OCI-LY7 (cell line): Measurements from ENCODE around the gene HCN3. TPM values are rescaled to one million over a fixed set of nuclear protein-coding genes. Genes with fewer than 3 reads are reported as not detected.

Experiments
- BruUV-seq: library from RNA; stranded (reverse); fragments of 400-500 nt; replicated peaks from 2 replicates; lab custom pipeline; 2021; lab: Mats Ljungman, UMichigan
- CTCF ChIA-PET: fragments of 300-600 bp; sonication (Branson Sonifier 250); formaldehyde crosslinking; loops from one replicate; lab custom pipeline; 2022; ENCODE audit warnings: antibody characterized with exemption; ENCODE audit not compliant: unreplicated experiment; lab: Charles Lee
- POLR2A ChIA-PET: fragments of 300-600 bp; sonication (Branson Sonifier 250); formaldehyde crosslinking; loops from one replicate; lab custom pipeline; 2022; ENCODE audit warnings: antibody characterized with exemption; lab: Charles Lee
- DNase-seq: peaks from one replicate; pipeline ENCODE4 v3.0.0-alpha.2; 2015; ENCODE audit warnings: low spot score
- H2AFZ ChIP-seq: fragments of 200-600 bp; sonication (generic), shearing (Covaris generic); 2 replicates; pipeline ENCODE4 v1.6.1; 2014; ENCODE audit warnings: mild to moderate bottlenecking, antibody characterized with exemption, low read length, moderate library complexity
- H3K27ac ChIP-seq: fragments of 200-600 bp; sonication (generic); 2 replicates; pipeline ENCODE4 v1.5.1; 2014; ENCODE audit warnings: mixed run types, low read depth, mild to moderate bottlenecking, moderate library complexity, low read length, inconsistent platforms; ENCODE audit not compliant: poor library complexity, severe bottlenecking
- H3K36me3 ChIP-seq: fragments of 200-600 bp; sonication (generic); 2 replicates; pipeline ENCODE4 v1.6.1; 2014; ENCODE audit warnings: mild to moderate bottlenecking, antibody characterized with exemption, low read length, moderate library complexity, mixed read lengths; ENCODE audit not compliant: insufficient read depth
- H3K4me1 ChIP-seq: fragments of 200-600 bp; sonication (generic); 2 replicates; pipeline ENCODE4 v1.5.1; 2014; ENCODE audit warnings: mild to moderate bottlenecking, low read length; ENCODE audit not compliant: insufficient read depth, poor library complexity, severe bottlenecking
- H3K4me2 ChIP-seq: fragments of 200-600 bp; sonication (generic); 2 replicates; pipeline ENCODE4 v1.6.1; 2014; ENCODE audit warnings: mild to moderate bottlenecking, low read length
- H3K4me3 ChIP-seq: fragments of 200-600 bp; sonication (generic); 2 replicates; pipeline ENCODE4 v1.5.1; 2014; ENCODE audit warnings: mild to moderate bottlenecking, low read depth, low read length; ENCODE audit not compliant: poor library complexity, severe bottlenecking
- H3K79me2 ChIP-seq: fragments of 200-600 bp; sonication (generic); 2 replicates; pipeline ENCODE4 v1.6.1; 2016; ENCODE audit warnings: low read depth, mild to moderate bottlenecking, low read length, moderate library complexity, mixed read lengths; ENCODE audit not compliant: insufficient read depth
- H3K9me2 ChIP-seq: fragments of 200-600 bp; sonication (generic); 2 replicates; pipeline ENCODE4 v1.6.1; 2016; ENCODE audit warnings: mild to moderate bottlenecking, low read length, mixed read lengths; ENCODE audit not compliant: insufficient read depth
- H3K9me3 ChIP-seq: fragments of 200-600 bp; sonication (generic); 2 replicates; pipeline ENCODE4 v1.6.1; 2014; ENCODE audit warnings: mild to moderate bottlenecking, mixed run types, low read length, mixed read lengths
- H4K20me1 ChIP-seq: fragments of 200-600 bp; sonication (generic); 2 replicates; pipeline ENCODE4 v1.6.1; 2014; ENCODE audit warnings: mild to moderate bottlenecking, antibody characterized with exemption, low read length, moderate library complexity, mixed read lengths; ENCODE audit not compliant: insufficient read depth
- CTCF ChIP-seq: fragments of 200-600 bp; sonication (generic); conservative IDR thresholded peaks from 2 replicates; pipeline ENCODE4 v1.5.1; 2014; ENCODE audit warnings: mild to moderate bottlenecking, antibody characterized with exemption, low read length, moderate library complexity, mixed read lengths
- EZH2phosphoT487 ChIP-seq: fragments of 200-600 bp; sonication (generic); IDR thresholded peaks from 2 replicates; pipeline ENCODE4 v1.6.1; 2018; ENCODE audit warnings: low read depth, borderline replicate concordance, mild to moderate bottlenecking, mixed run types, antibody characterized with exemption, low read length, moderate library complexity, mixed read lengths
- intact Hi-C: fragments of 100-400 bp; cut with micrococcal nuclease; formaldehyde crosslinking; loops from one replicate; pipeline ENCODE4 v1.10.0; 2022; ENCODE audit not compliant: unreplicated experiment
- total RNA-seq, 2 experiments: library from RNA; depleted of rRNA in 1 of 2; stranded (reverse); fragments of >200 nt in 1 of 2; shearing (Covaris generic) in 1 of 2; gene quantifications; 2 replicates each; pipeline ENCODE4 v1.2.3, GENCODE V29; 2014 to 2022

Gene HCN3
- total RNA-seq, 2 experiments from 2014 or later, result 6.7 to 19.2 TPM

- no peaks in the 10 kb centered on the region for H3K9me2 ChIP-seq
- no peak overlapping the region for H3K27ac ChIP-seq
- H3K4me1 ChIP-seq, result peaks cover 35% of the 10 kb centered on the region
- CTCF ChIA-PET, result no interaction called here
- POLR2A ChIA-PET, result no interaction called here
- BruUV-seq, result TSS peak; percentile 57
- peak; percentile 7; the same call in 1 of the 2 replicates for TF ChIP-seq CTCF
- no peak for TF ChIP-seq EZH2phosphoT487
- no peak for DNase-seq
- peak overlapping the region; percentile 100 for H3K4me2 ChIP-seq
- H2AFZ ChIP-seq, result no peak overlapping the region
- H4K20me1 ChIP-seq, result no peaks in the 10 kb centered on the region
- peaks cover 4% of the 10 kb centered on the region; the same call in 1 of the 2 replicates for H3K36me3 ChIP-seq
- H3K9me3 ChIP-seq, result no peaks in the 10 kb centered on the region
- peak overlapping the region; percentile 82 for H3K4me3 ChIP-seq
- intact Hi-C loops, result loop anchor here (10.0 kb wide), 1 partner anchor 226 kb away; no protein-coding TSS in a partner anchor
- H3K79me2 ChIP-seq, result no peaks in the 10 kb centered on the region; the same call in 1 of the 2 replicates
Observed at GRCh38 chr1:155278689-155279160, 1.5 kb downstream of the HCN3 start.

GRCh38 chr1:155279268-155279667, 2.0 kb downstream of the HCN3 start:
- no peak for TF ChIP-seq EZH2phosphoT487
- no peak for TF ChIP-seq CTCF
- Histone ChIP-seq H4K20me1 (no peaks in the 10 kb centered on the region), H3K9me2 (no peaks in the 10 kb centered on the region), H3K4me1 (peaks cover 30% of the 10 kb centered on the region), H3K9me3 (no peaks in the 10 kb centered on the region), H3K36me3 (peaks cover 4% of the 10 kb centered on the region; the same call in 1 of the 2 replicates), H3K4me2 (peak overlapping the region; percentile 100), H3K79me2 (no peaks in the 10 kb centered on the region; the same call in 1 of the 2 replicates), H2AFZ (no peak overlapping the region), H3K4me3 (no peak overlapping the region), H3K27ac (no peak overlapping the region)
- DNase-seq, result no peak
- no TSS peak for BruUV-seq
- CTCF ChIA-PET, result no interaction called here
- intact Hi-C loops, result loop anchor here (10.0 kb wide), 1 partner anchor 226 kb away; no protein-coding TSS in a partner anchor
- POLR2A ChIA-PET, result no interaction called here

GRCh38 chr1:155282488-155283091, 5.3 kb downstream of the HCN3 start:
- ChIA-PET CTCF (no interaction called here), POLR2A (no interaction called here)
- H3K4me3 ChIP-seq, result no peak overlapping the region

More at GRCh38 chr1:155282488-155283091, 5.3 kb downstream of the HCN3 start:
- no TSS peak for BruUV-seq
- TF ChIP-seq EZH2phosphoT487, result no peak
- TF ChIP-seq CTCF, result no peak
- peaks cover 14% of the 10 kb centered on the region for H3K4me1 ChIP-seq
- no peaks in the 10 kb centered on the region for H3K9me3 ChIP-seq
- DNase-seq, result no peak
- no peaks in the 10 kb centered on the region for H3K9me2 ChIP-seq
- no peak overlapping the region for H3K4me2 ChIP-seq
- intact Hi-C loops, result no loop called here
- H4K20me1 ChIP-seq, result no peaks in the 10 kb centered on the region
- no peaks in the 10 kb centered on the region; the same call in 1 of the 2 replicates for H3K79me2 ChIP-seq
- peaks cover 4% of the 10 kb centered on the region; the same call in 1 of the 2 replicates for H3K36me3 ChIP-seq
- H3K27ac ChIP-seq, result no peak overlapping the region
- H2AFZ ChIP-seq, result no peak overlapping the region
